Inflammatory macrophage treated with lipopolysaccharide for 4 hours (primary cell): ENCODE measurements around the gene SGMS1.

Experiments
- DNase-seq: peaks from one replicate; pipeline ENCODE4 v3.0.0-alpha.2; 2020

SGMS1 gene

DNA sequence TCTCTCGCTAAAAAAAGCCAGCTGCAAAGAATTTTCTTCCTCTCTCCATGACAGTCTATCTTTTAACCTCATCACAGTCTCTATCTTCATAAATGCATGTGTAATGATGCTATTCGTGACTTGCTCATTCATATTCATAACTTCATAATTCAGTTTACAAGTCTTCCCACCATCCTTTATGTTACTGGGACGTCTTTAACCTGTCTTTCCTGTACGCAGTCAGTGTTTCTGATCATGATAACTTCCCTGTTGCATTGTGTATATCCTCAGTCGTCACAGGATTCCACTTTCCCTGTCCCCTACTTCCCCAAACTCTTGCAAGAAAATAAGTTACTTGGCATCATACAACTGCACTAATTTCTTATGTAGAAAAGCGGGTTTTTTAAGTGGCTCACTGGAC is 206.9 kb downstream of the SGMS1 start:
- DNase-seq = no peak

DNA sequence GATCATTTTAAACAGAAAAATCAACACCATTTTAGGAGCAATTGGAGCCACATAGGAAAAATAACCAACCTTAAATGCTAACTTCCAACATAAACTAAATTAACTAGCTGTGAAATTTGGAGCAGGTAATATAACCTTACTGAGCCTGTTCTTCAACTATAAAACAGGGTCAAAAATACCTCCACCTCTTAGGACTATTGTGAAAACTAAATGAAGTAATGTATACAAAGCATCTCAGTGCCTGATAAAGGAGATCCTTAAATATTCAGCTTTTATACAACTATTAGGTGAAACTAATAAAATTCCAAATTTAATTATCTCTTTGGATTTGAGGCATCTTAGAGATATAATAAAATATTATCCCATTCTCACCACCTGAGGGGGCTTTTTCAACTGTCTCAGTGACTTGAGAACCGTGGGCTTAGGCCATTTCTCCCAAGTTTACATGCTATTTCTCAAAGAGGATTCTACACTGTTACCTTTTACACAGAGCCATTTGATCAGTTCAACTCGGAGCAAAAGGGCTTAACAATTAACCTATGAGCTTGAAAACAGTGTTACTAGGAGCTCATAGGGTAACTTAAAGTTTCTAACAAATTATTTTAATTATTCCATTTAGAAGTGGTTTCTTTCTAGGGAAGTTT is 207.5 kb downstream of the SGMS1 start:
- DNase-seq = no peak

DNA sequence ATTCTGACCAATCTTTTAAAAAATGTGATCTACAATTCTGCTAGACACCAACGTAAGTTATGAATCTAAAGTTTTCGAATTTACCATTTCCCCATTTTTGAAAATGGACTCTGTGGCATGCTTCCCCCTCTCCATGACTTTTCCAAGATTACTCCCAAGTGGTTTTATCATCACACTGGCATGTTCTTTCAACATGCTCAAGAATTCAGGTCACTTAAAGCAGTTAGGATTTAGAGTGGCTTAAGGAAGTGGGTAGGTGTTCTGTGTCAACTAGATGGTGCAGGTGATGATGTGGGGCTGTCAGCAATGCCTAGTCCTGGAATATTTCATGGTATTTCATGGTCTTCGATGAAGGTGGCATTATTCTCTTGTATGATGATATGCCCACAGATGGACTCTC is 208.5 kb downstream of the SGMS1 start:
- DNase-seq = no peak

DNA sequence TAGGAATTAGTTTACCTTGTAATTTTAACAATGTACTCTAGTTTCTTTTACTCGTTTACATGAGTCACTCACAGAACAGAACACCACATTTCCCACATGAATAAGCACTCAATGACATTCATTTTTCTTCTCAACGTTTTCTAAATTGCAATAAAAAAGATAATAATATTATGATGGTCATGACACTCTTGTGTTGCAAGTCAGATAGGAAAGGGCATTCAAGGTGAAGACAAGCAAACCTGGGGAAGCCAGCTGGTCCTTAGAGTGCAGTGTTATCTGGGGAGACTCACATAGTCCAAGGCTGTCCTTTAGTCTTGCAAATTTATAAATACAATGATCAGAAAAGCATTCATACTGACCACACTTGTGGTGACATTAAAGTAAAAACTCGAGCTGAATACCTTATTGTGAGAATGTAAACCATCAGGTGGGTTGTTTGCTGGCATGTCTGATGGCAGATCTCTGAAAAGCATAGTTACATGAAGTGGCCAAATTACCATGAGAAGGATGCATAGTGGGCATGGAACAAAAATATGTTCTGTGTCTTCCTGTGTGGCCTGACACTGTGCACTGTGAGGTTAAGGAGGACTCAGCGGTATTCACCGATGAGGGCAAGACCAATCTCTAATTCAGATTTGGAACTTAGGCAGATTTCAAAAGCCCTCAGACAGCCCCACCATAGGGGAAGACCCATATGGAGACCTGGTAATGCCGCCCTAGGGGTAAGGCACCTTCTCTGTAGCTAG is 213.5 kb downstream of the SGMS1 start:
- DNase-seq = peak; percentile 23

DNA sequence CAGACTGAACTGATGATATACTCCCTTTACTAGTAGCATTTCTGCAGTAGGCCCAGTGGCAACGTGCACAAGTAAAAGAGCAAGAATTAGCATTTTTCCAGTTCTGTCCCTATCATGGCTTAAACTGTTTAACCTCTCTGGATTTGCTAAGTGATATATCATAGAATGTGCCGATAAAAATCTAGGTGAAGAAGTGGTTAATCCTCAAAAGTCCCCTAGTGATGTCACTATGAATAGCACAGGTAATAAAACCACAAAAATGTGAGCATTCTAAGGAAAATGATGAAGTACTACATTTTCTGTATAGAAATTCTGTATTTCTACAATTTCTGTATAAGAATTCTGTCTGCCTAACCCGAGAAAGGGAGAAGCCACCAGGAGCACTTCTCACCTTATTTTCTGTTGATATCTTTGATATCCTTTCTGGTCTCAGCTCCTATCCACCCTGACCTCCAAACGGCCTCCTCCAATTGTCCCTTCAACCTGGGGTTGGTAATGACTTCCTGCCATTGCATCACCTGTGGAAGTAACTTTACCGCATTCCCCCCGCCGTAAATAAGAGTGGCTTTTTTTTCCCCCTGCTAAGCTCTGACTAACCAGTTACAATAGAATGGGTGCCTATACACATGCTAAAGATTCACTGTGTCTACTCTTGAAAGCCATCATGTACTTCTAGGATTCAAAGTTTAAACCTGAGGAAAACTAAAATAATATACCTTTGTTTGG is 216.5 kb downstream of the SGMS1 start:
- no peak for DNase-seq

DNA sequence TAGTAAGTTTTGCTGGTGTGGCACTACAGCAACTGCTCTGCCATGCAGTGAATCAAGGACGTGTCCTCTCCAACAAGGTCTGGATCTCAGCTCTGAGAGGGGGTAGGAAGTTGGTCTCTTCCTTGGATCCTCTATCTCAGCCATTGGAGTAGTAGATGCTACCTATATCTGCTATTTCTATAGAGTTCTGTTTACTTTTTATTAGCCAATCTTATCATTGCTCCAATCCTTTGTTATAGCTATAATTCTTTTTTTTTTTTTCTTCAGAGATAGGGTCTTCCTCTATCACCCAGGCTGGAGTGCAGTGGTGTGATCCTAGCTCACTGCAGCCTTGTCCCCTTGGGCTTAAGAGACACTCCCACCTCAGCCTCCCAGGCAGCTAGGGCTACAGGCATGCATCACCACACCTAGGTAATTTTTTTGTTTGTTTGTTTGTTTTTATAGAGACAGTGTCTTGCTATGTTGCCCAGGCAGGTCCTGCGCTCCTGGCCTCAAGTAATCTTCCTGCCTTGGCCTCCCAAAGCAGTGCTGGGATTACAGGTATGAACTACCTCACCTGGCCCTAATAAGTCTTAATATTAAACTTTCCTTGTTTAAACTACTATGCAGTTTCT is 217.2 kb downstream of the SGMS1 start:
- DNase-seq = no peak

DNA sequence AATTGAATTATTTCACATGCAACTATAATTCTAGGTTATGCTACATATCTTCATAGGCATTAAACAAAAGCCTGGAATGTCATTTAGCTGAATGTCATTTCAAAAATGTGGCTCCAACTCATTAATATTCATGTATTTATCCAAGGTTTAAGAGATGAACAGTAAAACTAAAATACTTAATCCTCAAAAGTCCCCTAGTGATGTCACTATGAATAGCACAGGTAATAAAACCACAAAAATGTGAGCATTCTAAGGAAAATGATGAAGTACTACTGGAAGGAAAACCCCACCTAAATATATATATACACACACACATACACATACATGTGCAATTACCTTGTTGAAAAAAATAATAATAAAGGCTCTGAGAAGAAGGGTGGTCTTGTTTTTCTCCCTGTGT is 218.0 kb downstream of the SGMS1 start:
- DNase-seq = no peak

DNA sequence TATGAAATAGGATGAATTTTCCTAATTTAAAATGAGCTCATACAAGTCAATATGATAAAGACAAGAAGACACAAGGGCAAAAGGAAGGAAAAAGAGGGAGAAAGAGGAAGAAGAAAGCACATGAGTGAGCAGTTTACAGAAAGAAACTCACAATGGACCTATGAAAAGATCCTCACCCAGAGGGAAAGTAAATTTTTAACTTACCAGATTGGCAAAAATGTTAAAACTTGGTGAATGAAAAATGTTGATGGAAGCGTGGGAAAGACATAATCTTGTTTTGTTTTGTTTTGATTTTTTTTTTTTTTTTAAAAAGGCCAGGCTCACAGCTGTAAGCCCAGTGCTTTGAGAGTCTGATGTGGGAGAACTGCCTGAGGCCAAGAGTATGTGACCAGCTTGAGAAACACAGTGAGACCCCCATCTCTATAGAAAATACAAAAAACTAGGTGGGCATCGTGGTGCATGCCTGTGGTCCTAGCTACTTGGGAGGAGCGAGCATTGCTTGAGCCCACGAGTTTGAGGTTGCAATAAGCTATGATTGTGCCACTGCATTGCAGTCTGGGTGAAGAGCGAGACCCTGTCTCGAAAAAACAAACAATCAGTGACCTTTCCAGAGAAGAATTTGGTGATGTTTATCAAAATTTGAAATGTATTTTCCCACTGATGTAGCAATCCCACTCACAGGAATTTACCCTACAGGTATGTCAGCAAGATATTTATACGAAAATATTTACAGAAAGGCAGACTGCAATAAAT is 219.6 kb downstream of the SGMS1 start:
- DNase-seq = no peak

DNA sequence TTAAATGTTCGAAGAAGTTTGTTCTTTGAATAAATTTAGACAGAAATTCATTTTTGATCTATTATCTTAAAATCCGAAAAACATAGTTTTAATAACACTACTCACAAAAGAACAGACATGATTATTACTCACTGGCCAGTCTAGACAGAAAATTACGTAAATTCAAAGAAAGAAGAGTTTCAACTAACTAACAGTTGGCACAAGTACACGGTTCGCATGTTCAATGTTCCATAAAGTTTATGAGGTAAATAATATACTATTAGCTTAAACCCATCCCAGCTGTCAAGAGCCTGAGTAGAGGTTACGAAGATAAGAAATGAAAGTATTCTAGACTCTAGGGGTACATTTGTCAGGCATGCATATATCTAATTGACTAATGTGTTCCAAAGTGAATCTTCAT is 220.7 kb downstream of the SGMS1 start:
- no peak for DNase-seq

DNA sequence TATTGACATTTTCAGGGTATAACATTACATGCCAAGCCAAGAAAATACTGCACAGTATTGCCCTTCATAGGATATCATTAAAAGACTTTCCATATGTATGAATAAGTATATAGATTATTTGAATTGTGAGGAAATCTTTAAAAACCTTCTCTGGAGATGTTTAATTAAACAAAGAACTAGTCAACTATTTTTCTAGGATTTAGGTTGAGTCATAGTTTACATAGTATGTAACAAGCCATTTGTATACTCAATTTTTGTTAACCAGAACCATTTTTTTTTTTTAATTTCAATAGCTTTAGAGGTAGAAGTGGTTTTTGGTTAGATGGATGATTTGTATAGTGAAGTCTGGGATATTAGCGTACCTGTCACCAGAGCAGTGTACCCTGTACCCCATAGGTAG is 221.3 kb downstream of the SGMS1 start:
- DNase-seq = no peak

DNA sequence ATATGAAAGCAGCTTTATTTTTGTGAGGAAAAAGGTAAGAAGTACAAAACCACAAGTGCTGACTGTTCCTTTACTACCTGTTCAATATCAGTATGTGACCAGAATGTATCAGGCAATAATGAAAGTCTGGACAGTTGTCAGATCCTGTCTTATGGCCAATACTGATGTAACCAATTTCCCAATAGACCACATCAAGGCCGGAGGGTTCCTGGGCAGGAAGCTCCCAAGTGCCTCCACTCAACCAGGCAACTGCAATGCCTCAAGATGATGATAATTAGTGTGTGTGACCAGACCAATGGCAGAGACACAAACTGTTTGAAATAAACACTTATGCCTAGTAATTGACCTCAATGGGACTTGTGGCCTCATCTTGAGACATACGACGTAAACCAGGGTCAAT is 223.1 kb downstream of the SGMS1 start:
- peak; percentile 79 for DNase-seq

DNA sequence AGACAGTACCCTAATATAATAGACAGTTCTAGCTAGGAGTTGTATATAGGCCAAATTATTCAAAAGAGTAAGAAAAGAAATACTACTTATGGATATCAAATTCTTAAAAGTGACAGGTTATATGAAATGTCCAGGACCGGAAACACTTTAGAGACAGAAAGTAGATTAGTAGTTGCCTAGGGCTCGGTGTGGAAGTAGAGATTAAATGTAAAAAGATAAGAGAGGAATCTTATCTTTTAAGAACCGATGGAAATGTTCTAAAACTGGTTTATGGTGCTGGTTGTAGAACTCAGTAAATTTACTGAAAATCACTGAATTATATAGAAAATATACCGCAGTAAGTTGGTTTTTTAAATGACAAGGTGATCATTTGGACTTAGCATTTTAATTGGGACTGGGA is 224.9 kb downstream of the SGMS1 start:
- no peak for DNase-seq

DNA sequence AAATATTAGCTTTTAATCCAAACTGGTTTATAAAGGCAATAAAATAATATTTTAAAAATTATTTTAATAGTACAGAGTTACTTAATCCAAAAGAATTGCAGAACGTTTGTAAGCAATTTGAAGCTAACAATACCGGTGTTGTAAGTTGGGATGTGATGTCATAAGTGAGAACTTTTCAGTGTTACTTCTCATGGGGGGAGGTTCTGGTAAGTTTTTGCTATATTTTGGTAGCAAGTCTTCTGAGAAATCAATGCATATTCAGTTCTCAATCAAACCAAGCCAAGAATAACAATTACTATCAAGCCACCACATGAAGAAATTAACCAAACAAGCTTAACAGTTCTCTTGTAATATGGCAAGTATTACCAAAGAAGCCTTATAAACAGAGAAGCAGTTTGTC is 225.4 kb downstream of the SGMS1 start:
- peak; percentile 69 for DNase-seq

DNA sequence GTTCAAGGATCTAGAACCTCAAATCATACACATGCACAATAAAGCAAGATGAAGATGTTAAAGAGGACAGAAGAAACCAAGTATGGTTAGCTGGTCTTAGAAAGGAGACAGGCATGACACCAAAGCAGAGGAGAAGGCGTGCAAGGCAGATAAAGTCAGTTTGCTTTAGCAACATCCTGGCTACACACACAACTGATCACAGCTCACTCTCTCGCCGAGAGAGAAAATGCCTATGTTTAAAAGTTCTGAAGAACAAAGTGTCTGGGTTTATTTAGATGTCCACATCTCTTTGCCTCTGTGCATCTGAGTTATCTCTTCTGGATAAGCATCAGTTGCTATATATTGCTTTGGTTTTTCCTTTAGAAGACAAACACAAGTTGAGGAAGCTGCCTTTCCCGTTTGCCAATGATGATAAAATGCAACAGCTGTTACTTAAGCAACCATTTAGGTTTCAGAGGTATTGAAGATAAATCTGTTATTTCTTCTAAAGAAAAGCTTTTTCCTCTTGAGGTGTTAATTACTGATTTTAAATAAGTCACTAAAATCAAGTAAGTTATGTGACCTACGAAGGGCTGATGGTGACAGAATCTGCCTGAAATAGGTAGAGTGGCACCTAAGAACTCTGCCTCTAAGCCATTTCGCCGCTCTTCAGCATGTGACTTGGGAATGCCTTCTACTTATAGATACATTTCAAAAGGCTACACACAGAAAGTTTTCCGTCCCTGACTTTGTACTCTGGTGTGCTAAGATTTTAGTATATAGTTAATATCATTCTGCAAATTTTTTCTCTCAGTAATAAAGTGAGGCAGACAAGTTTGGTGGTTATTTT is 226.2 kb downstream of the SGMS1 start:
- peak; percentile 39 for DNase-seq

DNA sequence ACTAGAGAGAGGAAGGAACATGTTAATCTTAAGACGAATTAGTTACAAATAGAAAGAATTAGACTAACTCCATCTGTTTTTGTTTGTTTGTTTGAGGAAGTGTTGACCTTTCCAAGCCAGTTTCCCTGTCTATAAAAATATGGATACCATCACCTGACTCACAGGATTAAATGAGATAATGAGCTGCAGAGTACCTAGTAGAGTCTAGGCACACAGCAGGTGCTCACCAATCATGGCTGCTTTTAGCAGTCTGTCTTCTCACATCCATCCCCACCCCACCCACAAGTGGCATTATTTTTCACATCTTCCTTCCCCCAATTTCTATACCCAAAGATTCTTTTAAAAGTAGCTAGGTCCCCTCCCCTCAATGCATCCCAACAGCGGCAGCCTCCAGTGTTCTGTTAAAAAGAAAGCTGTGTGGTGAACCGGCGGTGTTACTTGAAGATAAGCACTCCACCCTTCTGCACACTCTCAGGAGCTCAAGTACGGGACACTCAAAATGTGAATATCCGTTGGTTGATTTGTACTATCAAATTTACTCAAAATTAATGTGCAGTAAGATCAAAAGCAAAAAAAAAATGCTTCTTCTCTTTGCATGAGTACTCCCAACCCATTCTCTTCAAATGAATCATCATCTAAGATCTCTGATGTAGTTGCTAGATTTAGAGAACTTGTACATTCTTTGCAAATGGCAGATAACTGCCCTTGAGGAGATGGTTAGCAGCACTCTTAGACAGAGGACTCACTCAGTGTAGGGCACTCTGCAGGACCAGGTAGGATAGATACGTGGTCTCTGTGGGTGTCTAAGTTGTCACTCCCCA is 227.1 kb downstream of the SGMS1 start:
- DNase-seq = peak; percentile 56

DNA sequence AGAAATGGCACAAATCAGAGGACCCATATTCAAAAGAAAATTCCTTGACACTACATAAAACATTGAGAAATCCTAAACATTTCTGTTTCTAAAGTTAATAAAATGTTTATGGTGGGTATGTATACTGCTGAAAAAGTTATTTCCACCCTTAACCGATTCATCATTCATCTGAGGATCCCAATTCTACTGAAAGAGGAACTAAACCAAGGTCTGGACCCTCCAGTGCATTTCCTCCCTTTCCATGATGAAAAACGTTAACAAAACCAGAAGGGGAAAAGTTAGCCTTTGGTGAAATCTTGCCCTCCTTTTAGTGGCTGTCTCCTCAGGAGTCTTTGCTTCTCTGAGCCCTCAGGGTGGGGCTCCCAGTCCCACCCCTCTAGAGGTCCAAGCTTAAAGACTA is 227.9 kb downstream of the SGMS1 start:
- DNase-seq = peak; percentile 68

DNA sequence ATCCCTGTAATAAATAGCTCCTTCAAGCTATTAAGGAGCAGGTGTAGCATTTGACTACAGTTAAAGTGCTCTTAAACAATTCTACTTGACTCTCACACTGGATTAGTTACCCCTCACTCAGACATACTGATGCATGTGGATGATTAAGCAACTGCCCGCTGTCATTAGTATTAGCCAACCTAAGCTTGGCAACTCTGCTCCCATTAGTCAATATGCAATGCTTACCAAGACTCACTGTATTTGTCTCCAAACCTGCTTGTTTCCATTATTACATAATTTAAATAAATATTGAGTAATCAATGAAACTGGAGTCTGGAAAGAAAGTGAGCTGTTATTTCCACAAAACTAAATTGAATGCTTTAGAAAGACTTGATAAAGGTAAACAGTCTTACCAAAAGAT is 228.5 kb downstream of the SGMS1 start:
- peak; percentile 97 for DNase-seq

DNA sequence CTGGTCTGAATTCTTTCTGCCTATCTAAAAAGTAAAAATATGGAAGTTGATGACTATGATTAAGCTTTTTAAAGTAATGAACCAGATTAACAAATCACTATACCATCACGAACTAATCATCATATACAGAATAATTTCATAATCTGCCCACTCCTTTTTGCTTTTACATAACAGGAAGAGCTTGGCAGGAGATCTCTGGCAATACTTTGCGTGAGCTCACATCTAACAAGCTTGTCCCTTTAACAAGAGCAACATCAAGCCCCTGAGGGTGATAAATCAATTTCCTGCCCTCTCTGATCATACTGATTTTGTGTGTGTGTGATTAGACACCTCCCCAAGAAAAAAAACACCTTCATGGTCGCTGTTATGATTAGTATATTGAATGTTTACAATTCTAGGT is 228.9 kb downstream of the SGMS1 start:
- peak; percentile 98 for DNase-seq

DNA sequence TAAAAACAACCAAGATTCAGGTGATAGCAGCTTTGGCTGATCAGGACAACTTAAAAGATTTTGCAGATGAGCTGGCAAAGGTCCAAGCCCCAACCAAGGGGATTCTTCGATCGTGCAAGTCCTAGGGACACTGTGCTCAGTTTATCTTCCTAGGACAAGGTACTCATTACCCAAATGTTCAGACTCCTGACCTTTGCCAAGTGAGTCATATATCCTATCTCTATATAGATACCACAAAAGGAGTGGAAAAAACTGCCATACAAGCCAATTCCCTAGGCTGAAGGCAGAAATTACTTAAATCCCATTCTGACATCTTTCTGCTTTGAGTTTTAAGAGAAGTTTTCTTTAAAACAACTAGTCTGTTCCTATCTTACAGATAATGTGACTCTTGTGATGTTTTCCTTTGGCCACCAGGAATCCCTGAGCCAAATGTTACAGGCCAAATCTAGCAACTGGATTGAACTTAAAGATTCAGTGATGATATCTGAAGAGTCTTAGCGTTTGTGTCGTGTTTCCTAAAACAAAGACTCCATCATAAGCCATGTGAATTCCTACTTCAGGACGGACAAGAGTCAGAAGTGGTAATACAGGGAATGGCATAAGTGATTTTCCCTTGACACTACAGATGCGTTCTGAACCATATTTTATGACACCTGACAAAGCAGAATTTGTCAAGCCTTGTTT is 229.8 kb downstream of the SGMS1 start:
- no peak for DNase-seq

DNA sequence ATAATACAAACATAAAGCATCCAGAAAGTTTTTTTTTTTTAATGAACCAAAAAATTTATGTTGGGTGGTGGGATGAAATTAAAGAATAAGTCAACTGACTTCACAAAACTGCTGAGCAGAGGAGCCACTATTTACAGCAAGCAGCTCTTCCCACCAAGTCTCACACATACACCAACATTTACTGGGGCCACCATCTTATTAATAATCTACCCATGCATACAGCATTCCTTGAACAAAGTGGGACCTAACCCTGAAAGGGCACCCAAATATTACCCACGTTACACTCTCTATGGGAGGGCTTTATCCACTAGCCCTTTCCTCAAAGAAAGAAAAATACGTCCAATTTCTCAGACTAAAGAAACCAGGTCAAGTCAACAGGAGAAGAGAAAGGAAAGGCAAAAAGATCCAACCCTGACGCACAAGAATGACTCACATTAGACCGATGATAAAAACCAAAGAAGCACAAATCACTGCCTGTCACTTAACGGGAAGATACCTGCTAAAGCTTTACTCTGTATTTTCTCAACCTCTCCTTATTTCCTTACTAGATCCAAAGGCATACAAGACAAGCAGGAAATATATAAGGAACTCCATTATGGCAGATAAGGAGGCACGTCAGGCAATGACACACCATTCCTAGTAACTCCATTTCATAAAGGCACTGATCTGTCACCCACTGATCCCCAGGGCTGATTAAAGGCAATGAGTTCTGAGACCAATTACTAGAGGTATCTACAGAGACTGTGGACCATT is 230.6 kb downstream of the SGMS1 start:
- DNase-seq = no peak
